Endothelial cell of umbilical vein (primary cell): Measurements from ENCODE around the gene KRTAP10-8. TPM values are rescaled to one million over a fixed set of nuclear protein-coding genes. Genes with fewer than 3 reads are reported as not detected.

Experiments used
- BruUV-seq: library from RNA; stranded (reverse); fragments of 400-500 nt; replicated peaks from 2 replicates; lab custom pipeline; 2021; lab: Mats Ljungman, UMichigan
- CTCF ChIA-PET: fragments of 300-600, 350-600 bp; sonication (Branson Sonifier 250); formaldehyde crosslinking; loops from one replicate; lab custom pipeline; 2021; ENCODE audit warnings: antibody characterized with exemption, inconsistent platforms; lab: Charles Lee
- POLR2A ChIA-PET: fragments of 300-600, 350-600 bp; sonication (Branson Sonifier 250); formaldehyde crosslinking; loops from one replicate; lab custom pipeline; 2021; ENCODE audit warnings: antibody characterized with exemption, inconsistent platforms; lab: Charles Lee
- DNase-seq: peaks from one replicate; pipeline ENCODE4 v3.0.0-alpha.2; 2011; ENCODE audit warnings: low read depth, low spot score
- FAIRE-seq: peaks from 2 replicates; lab custom pipeline; 2011; peaks lifted over from hg19 to GRCh38; lab: Jason Lieb, UNC
- H2AFZ ChIP-seq: 2 replicates; pipeline ENCODE4 v1.6.0; 2012; ENCODE audit warnings: low read depth, low read length, control low read depth, inconsistent platforms
- H3K27ac ChIP-seq: 2 replicates; pipeline ENCODE4 v1.5.1; 2011; ENCODE audit warnings: low read depth, mild to moderate bottlenecking, control low read depth, low read length, moderate library complexity; ENCODE audit not compliant: insufficient read depth
- H3K27me3 ChIP-seq, 2 experiments: 2 replicates each; pipeline versions ENCODE4 v1.6.0 to v1.6.1; 2011; ENCODE audit warnings: low read length in 2 of 2, mixed read lengths in 1 of 2; ENCODE audit not compliant: control insufficient read depth in 2 of 2, insufficient read depth in 2 of 2
- H3K36me3 ChIP-seq, 2 experiments: 2 replicates in 1 of 2; 3 replicates in 1 of 2; pipeline ENCODE4 v1.5.1; 2011; ENCODE audit warnings: low read length in 2 of 2, mild to moderate bottlenecking in 1 of 2, moderate library complexity in 1 of 2; ENCODE audit not compliant: control insufficient read depth in 2 of 2, insufficient read depth in 2 of 2; ENCODE audit errors: extremely low read depth in 1 of 2
- H3K4me1 ChIP-seq: 3 replicates; pipeline ENCODE4 v1.5.1; 2011; ENCODE audit warnings: mild to moderate bottlenecking, low read length; ENCODE audit not compliant: control insufficient read depth, insufficient read depth; ENCODE audit errors: extremely low read depth
- H3K4me2 ChIP-seq: 2 replicates; pipeline ENCODE4 v1.6.1; 2011; ENCODE audit warnings: low read length, control low read depth, mixed read lengths; ENCODE audit not compliant: insufficient read depth
- H3K4me3 ChIP-seq, 3 experiments: fragments of 200-600 bp in 1 of 3; sonication (generic), shearing (Covaris generic) in 1 of 3; replicated peaks in 1 of 3; 2 replicates each; pipeline ENCODE4 v1.5.1; 2011 to 2016; ENCODE audit warnings: control low read depth in 3 of 3, low read length in 3 of 3, mild to moderate bottlenecking in 2 of 3, inconsistent platforms in 1 of 3, low read depth in 1 of 3, moderate library complexity in 1 of 3; ENCODE audit not compliant: insufficient read depth in 1 of 3
- H3K79me2 ChIP-seq: 2 replicates; pipeline ENCODE4 v1.6.0; 2012; ENCODE audit warnings: low read length, inconsistent platforms; ENCODE audit not compliant: control insufficient read depth, insufficient read depth
- H3K9ac ChIP-seq: replicated peaks from 2 replicates; pipeline ENCODE3; 2011; ENCODE audit warnings: low read length, control low read depth; ENCODE audit not compliant: insufficient read depth; ENCODE audit errors: extremely low read depth
- H3K9me1 ChIP-seq: replicated peaks from 3 replicates; pipeline ENCODE4 v1.6.0; 2011; ENCODE audit warnings: mild to moderate bottlenecking, low read length; ENCODE audit not compliant: control insufficient read depth, insufficient read depth; ENCODE audit errors: extremely low read depth
- H3K9me3 ChIP-seq: replicated peaks from 2 replicates; pipeline ENCODE4 v1.5.1; 2012; ENCODE audit warnings: low read length, inconsistent platforms; ENCODE audit not compliant: control insufficient read depth, insufficient read depth
- H4K20me1 ChIP-seq: replicated peaks from 2 replicates; pipeline ENCODE3; 2011; ENCODE audit warnings: mild to moderate bottlenecking, low read length; ENCODE audit not compliant: control insufficient read depth, insufficient read depth; ENCODE audit errors: extremely low read depth
- EZH2 ChIP-seq: IDR thresholded peaks from 2 replicates; pipeline ENCODE4 v1.6.1; 2012; ENCODE audit warnings: borderline replicate concordance, low read depth, mild to moderate bottlenecking, moderate library complexity, low read length, inconsistent platforms; ENCODE audit not compliant: severe bottlenecking
- FOS ChIP-seq: IDR thresholded peaks from 2 replicates; pipeline ENCODE4 v1.6.1; 2011; ENCODE audit warnings: mild to moderate bottlenecking, low read length, moderate library complexity, borderline replicate concordance; ENCODE audit not compliant: insufficient read depth
- GATA2 ChIP-seq: IDR thresholded peaks from 2 replicates; pipeline ENCODE4 v1.7.0; 2011; ENCODE audit warnings: low read depth, mild to moderate bottlenecking, moderate library complexity, mixed read lengths, low read length; ENCODE audit not compliant: insufficient read length, insufficient read depth
- JUN ChIP-seq: IDR thresholded peaks from 2 replicates; pipeline ENCODE4 v1.6.1; 2011; ENCODE audit warnings: borderline replicate concordance, low read depth; ENCODE audit not compliant: insufficient read length, insufficient read depth
- MYC ChIP-seq: IDR thresholded peaks from one replicate; pipeline ENCODE4 v1.6.1; 2011; ENCODE audit warnings: mild to moderate bottlenecking, low read depth, low read length
- POLR2A ChIP-seq: IDR thresholded peaks from 2 replicates; pipeline ENCODE4 v1.6.1; 2012; ENCODE audit warnings: low read depth, mild to moderate bottlenecking, control low read depth, low read length
- POLR2AphosphoS5 ChIP-seq: IDR thresholded peaks from 2 replicates; pipeline ENCODE4 v1.6.1; 2012; ENCODE audit warnings: low read depth, mild to moderate bottlenecking, control low read depth, low read length, moderate library complexity; ENCODE audit not compliant: insufficient read depth
- dilution Hi-C: fragments of 300-500 bp; cut with MboI; formaldehyde crosslinking; loops from one replicate; pipeline ENCODE4 v1.15.0; 2019; ENCODE audit warnings: low sequenced_read_pairs; ENCODE audit not compliant: extremely low pct_ligation_motif_present
- intact Hi-C: fragments of 100-400 bp; cut with micrococcal nuclease; formaldehyde crosslinking; loops from one replicate; pipeline ENCODE4 v1.10.0; 2022
- polyA plus RNA-seq, 4 experiments: library from polyadenylated mRNA; depleted of rRNA in 3 of 4; stranded (reverse) in 3 of 4; unstranded in 1 of 4; fragments of >200 nt; gene quantifications; 2 replicates each; pipeline versions ENCODE4 v1.2.1 to v1.2.3, GENCODE V29; 2011 to 2012; ENCODE audit warnings: missing spikeins in 1 of 4
- total RNA-seq: library from RNA; stranded (reverse); gene quantifications from 2 replicates; pipeline ENCODE4 v1.2.3, GENCODE V29; 2021
- TF ChIP-seq, protein P1 (sequence below): IDR thresholded peaks from 2 replicates; pipeline ENCODE4 v1.6.1; 2011; ENCODE audit not compliant: insufficient read depth, insufficient read length
- TF ChIP-seq, protein P2 (sequence below), 2 donors: IDR thresholded peaks; 1 replicate in 1 of 2; 2 replicates in 1 of 2; pipeline ENCODE4 v1.5.1; 2011; ENCODE audit warnings: low read length in 2 of 2, mild to moderate bottlenecking in 2 of 2, moderate library complexity in 2 of 2, control low read depth in 1 of 2, inconsistent platforms in 1 of 2, low read depth in 1 of 2; ENCODE audit not compliant: insufficient read depth in 1 of 2; ENCODE audit errors: extremely low read depth in 1 of 2

KRTAP10-8 gene
- total and polyA plus RNA-seq, 2 donors (not counting 3 experiments of a cell fraction or from before 2014, with no cell fraction given): not detected

DNA sequence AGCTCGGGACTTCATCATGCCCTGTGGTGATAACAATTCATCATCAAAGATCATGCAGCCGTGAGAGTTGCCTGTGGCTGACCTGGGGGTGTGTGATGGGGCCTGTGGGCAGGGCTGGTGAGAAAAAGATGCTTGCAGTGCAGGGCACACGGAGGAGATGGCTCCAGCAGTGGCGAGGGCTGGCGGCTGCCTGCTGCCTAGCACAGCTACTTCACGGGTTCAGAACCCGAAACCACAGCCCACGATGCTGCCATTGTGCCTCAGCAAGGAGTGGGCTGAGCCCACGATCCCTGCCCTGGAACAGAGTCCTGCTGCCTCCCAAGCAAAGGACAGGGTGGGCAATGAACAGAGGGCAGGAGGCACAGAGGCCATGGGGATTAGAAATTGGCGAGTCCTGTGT lies 14.4 kb downstream of the KRTAP10-8 start:
- BruUV-seq: no TSS peak
- H3K9me1 ChIP-seq: no peaks in the 10 kb centered on the region
- H2AFZ ChIP-seq: no peak overlapping the region
- H3K9ac ChIP-seq: no peak overlapping the region
- no peaks in the 10 kb centered on the region for H3K4me1 ChIP-seq
- DNase-seq (no peak), FAIRE-seq (no peak)
- ChIA-PET POLR2A (no interaction called here), CTCF (no interaction called here)
- no peaks in the 10 kb centered on the region for H3K9me3 ChIP-seq
- H3K4me3 ChIP-seq: no peak overlapping the region
- intact Hi-C loops (no loop called here), dilution Hi-C loops (no loop called here)
- no peak overlapping the region for H3K27ac ChIP-seq
- no peaks in the 10 kb centered on the region for H3K36me3 ChIP-seq
- TF ChIP-seq EZH2 (no peak), FOS (no peak), POLR2A (no peak), JUN (no peak), MYC (no peak), POLR2AphosphoS5 (no peak), GATA2 (no peak)
- TF ChIP-seq, protein P1, sequence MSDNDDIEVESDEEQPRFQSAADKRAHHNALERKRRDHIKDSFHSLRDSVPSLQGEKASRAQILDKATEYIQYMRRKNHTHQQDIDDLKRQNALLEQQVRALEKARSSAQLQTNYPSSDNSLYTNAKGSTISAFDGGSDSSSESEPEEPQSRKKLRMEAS: no peak
- TF ChIP-seq, protein P2, sequence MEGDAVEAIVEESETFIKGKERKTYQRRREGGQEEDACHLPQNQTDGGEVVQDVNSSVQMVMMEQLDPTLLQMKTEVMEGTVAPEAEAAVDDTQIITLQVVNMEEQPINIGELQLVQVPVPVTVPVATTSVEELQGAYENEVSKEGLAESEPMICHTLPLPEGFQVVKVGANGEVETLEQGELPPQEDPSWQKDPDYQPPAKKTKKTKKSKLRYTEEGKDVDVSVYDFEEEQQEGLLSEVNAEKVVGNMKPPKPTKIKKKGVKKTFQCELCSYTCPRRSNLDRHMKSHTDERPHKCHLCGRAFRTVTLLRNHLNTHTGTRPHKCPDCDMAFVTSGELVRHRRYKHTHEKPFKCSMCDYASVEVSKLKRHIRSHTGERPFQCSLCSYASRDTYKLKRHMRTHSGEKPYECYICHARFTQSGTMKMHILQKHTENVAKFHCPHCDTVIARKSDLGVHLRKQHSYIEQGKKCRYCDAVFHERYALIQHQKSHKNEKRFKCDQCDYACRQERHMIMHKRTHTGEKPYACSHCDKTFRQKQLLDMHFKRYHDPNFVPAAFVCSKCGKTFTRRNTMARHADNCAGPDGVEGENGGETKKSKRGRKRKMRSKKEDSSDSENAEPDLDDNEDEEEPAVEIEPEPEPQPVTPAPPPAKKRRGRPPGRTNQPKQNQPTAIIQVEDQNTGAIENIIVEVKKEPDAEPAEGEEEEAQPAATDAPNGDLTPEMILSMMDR (IDR thresholded peaks at IDR 0.05; ENCODE audit: extremely low read depth in 1 of 2, insufficient read depth in 1 of 2, low read depth in 1 of 2, low read length in 2 of 2): no peak
- H4K20me1 ChIP-seq: no peaks in the 10 kb centered on the region
- H3K4me2 ChIP-seq: no peak overlapping the region
- no peaks in the 10 kb centered on the region for H3K27me3 ChIP-seq
- no peaks in the 10 kb centered on the region for H3K79me2 ChIP-seq
